LHCN-M2 (cell line): ENCODE measurements around the gene ATL2. TPM values are rescaled to one million over a fixed set of nuclear protein-coding genes. Genes with fewer than 3 reads are reported as not detected.
"Not testable (repeated sequence)": the region's sequence is repeated elsewhere in the genome, so short reads cannot be mapped to it uniquely, and the experiment has no call there.

Experiments
- DNase-seq: peaks from one replicate; pipeline ENCODE4 v3.0.0-alpha.2; 2012; ENCODE audit warnings: low read depth
- total RNA-seq: library from RNA; depleted of rRNA; stranded (reverse); fragments of >200 nt; gene quantifications from 2 replicates; pipeline ENCODE4 v1.2.3, GENCODE V29; 2014

Gene ATL2
- total RNA-seq, 1 experiment from 2014 or later: 68.7 TPM

- no peak for DNase-seq
Observed at GRCh38 chr2:38390947-38391346, 13.9 kb upstream of the ATL2 start.

GRCh38 chr2:38387887-38388286 lies 10.8 kb upstream of the ATL2 start:
- DNase-seq: no peak

- no peak for DNase-seq
Observed at GRCh38 chr2:38386821-38387220, 9.7 kb upstream of the ATL2 start.

- DNase-seq: peak; percentile 30
Observed at GRCh38 chr2:38386377-38386776, 9.3 kb upstream of the ATL2 start.

GRCh38 chr2:38384338-38384737 lies 7.3 kb upstream of the ATL2 start:
- DNase-seq: no peak

GRCh38 chr2:38383741-38384140 lies 6.7 kb upstream of the ATL2 start:
- not testable (repeated sequence) for DNase-seq

- no peak for DNase-seq
Observed at GRCh38 chr2:38381381-38382143, 4.5 kb upstream of the ATL2 start.

GRCh38 chr2:38380397-38381130 lies 3.5 kb upstream of the ATL2 start:
- DNase-seq: no peak

- DNase-seq: peak; percentile 60
Observed at GRCh38 chr2:38376346-38377049, 575 bp downstream of the ATL2 start.

- DNase-seq: no peak
Observed at GRCh38 chr2:38375696-38376345, 1.3 kb downstream of the ATL2 start.

- DNase-seq: no peak
Observed at GRCh38 chr2:38374984-38375383, 2.1 kb downstream of the ATL2 start.

- no peak for DNase-seq
Observed at GRCh38 chr2:38371235-38371634, 5.8 kb downstream of the ATL2 start.

- DNase-seq: no peak
Observed at GRCh38 chr2:38370664-38371063, 6.4 kb downstream of the ATL2 start.

GRCh38 chr2:38362232-38362631 lies 14.8 kb downstream of the ATL2 start:
- no peak for DNase-seq

GRCh38 chr2:38360177-38360576 lies 16.9 kb downstream of the ATL2 start:
- DNase-seq: no peak

GRCh38 chr2:38353402-38353801 lies 23.7 kb downstream of the ATL2 start:
- DNase-seq: no peak

- no peak for DNase-seq
Observed at GRCh38 chr2:38352336-38352735, 24.7 kb downstream of the ATL2 start.

GRCh38 chr2:38345323-38346038 lies 31.6 kb downstream of the ATL2 start:
- no peak for DNase-seq

- DNase-seq: no peak
Observed at GRCh38 chr2:38344813-38345212, 32.3 kb downstream of the ATL2 start.

- no peak for DNase-seq
Observed at GRCh38 chr2:38343212-38343611, 33.9 kb downstream of the ATL2 start.

- no peak for DNase-seq
Observed at GRCh38 chr2:38336621-38337020, 40.5 kb downstream of the ATL2 start.
